HUES64 (cell line): ENCODE data around the gene TNNI3. TPM values are rescaled to one million over a fixed set of nuclear protein-coding genes. Genes with fewer than 3 reads are reported as not detected.
"Not testable (repeated sequence)": the region's sequence is repeated elsewhere in the genome, so short reads cannot be mapped to it uniquely, and the experiment has no call there.

Experiments
- H3K27ac ChIP-seq: 2 replicates; pipeline ENCODE4 v1.7.0; 2013; ENCODE audit warnings: low read depth, low read length, inconsistent platforms
- H3K27me3 ChIP-seq: 2 replicates; pipeline ENCODE4 v1.6.1; 2013; ENCODE audit warnings: mild to moderate bottlenecking, low read length; ENCODE audit not compliant: insufficient read depth
- H3K36me3 ChIP-seq: 2 replicates; pipeline ENCODE4 v1.6.1; 2013; ENCODE audit warnings: mild to moderate bottlenecking, low read length; ENCODE audit not compliant: insufficient read depth
- H3K4me1 ChIP-seq: 2 replicates; pipeline ENCODE4 v1.6.1; 2013; ENCODE audit warnings: mild to moderate bottlenecking, low read length, moderate library complexity; ENCODE audit not compliant: insufficient read depth
- H3K4me3 ChIP-seq: 2 replicates; pipeline ENCODE4 v1.5.1; 2013; ENCODE audit warnings: mild to moderate bottlenecking, low read length, moderate library complexity
- H3K9ac ChIP-seq: 2 replicates; pipeline ENCODE4 v1.6.1; 2013; ENCODE audit warnings: mild to moderate bottlenecking, low read depth, low read length
- H3K9me3 ChIP-seq: 2 replicates; pipeline ENCODE4 v1.6.1; 2013; ENCODE audit warnings: low read depth, low read length; ENCODE audit not compliant: insufficient read depth
- WGBS: fragments of 150-250, 120-280 bp; methylation state at CpG from one replicate; pipeline ENCODE4 v1.1.7; 2013; ENCODE audit warnings: missing lambda C conversion rate; 5-methylcytosine and 5-hydroxymethylcytosine counted together
- polyA plus RNA-seq, 2 experiments: library from polyadenylated mRNA; stranded (reverse); fragments of 50-300 nt; gene quantifications; one replicate each; pipeline ENCODE4 v1.2.3, GENCODE V29; 2013

TNNI3 gene
- polyA plus RNA-seq (2013, experiment 1 of 2), result 11.6 TPM
- 20.9 TPM for polyA plus RNA-seq (2013, experiment 2 of 2)

- Histone ChIP-seq H3K4me3 (peak within 1 kb of the TSS; percentile 54), H3K27ac (no peak within 1 kb of the TSS), H3K36me3 (peaks cover 9% of the 10 kb centered on the region; the same call in 1 of the 2 replicates), H3K27me3 (peaks cover 11% of the 10 kb centered on the region; the same call in 1 of the 2 replicates), H3K9ac (peak within 1 kb of the TSS; percentile 5; the same call in 1 of the 2 replicates), H3K9me3 (no peaks in the 10 kb centered on the region), H3K4me1 (peaks cover 15% of the 10 kb centered on the region)
- 80% methylated on average over 39 of the region's 39 CpGs for WGBS
Observed at GRCh38 chr19:55157064-55157908, at the start of gene TNNI3. TNNI3 (minus strand) TSS chr19:55157732; CDS start chr19:55157589, 143 bp downstream.

GRCh38 chr19:55206664-55207500, 49.4 kb upstream of the TNNI3 start:
- H3K27me3 ChIP-seq, result no peaks in the 10 kb centered on the region
- H3K9ac ChIP-seq, result no peak overlapping the region
- 36% methylated on average over 29 of the region's 29 CpGs for WGBS
- H3K36me3 ChIP-seq, result no peaks in the 10 kb centered on the region
- no peaks in the 10 kb centered on the region for H3K4me1 ChIP-seq
- H3K9me3 ChIP-seq, result no peaks in the 10 kb centered on the region
- H3K27ac ChIP-seq, result no peak overlapping the region
- peak overlapping the region; percentile 40 for H3K4me3 ChIP-seq

GRCh38 chr19:55202199-55202598, 44.7 kb upstream of the TNNI3 start:
- 83% methylated on average over 7 of the region's 10 CpGs for WGBS
- H3K36me3 ChIP-seq, H3K27ac ChIP-seq, H3K4me3 ChIP-seq, H3K9ac ChIP-seq, H3K27me3 ChIP-seq, H3K4me1 ChIP-seq, H3K9me3 ChIP-seq: not testable (repeated sequence)

- Histone ChIP-seq H3K27me3 (no peaks in the 10 kb centered on the region), H3K4me1 (no peaks in the 10 kb centered on the region), H3K27ac (no peak overlapping the region), H3K4me3 (no peak overlapping the region), H3K9me3 (no peaks in the 10 kb centered on the region), H3K9ac (no peak overlapping the region), H3K36me3 (no peaks in the 10 kb centered on the region)
- 80% methylated on average over 5 of the region's 5 CpGs for WGBS
Observed at GRCh38 chr19:55199620-55200204, 42.2 kb upstream of the TNNI3 start.

GRCh38 chr19:55198651-55199050, 41.1 kb upstream of the TNNI3 start:
- no peaks in the 10 kb centered on the region for H3K36me3 ChIP-seq
- H3K27me3 ChIP-seq, result no peaks in the 10 kb centered on the region
- H3K27ac ChIP-seq, result no peak overlapping the region
- H3K4me1 ChIP-seq, result no peaks in the 10 kb centered on the region
- no peak overlapping the region for H3K4me3 ChIP-seq
- H3K9ac ChIP-seq, result no peak overlapping the region
- no peaks in the 10 kb centered on the region for H3K9me3 ChIP-seq
- 75% methylated on average over 5 of the region's 5 CpGs for WGBS

- WGBS, result 97% methylated on average over 2 of the region's 4 CpGs
- Histone ChIP-seq H3K4me3 (no peak overlapping the region), H3K4me1 (no peaks in the 10 kb centered on the region), H3K9me3 (no peaks in the 10 kb centered on the region), H3K36me3 (no peaks in the 10 kb centered on the region), H3K27me3 (no peaks in the 10 kb centered on the region), H3K9ac (no peak overlapping the region), H3K27ac (no peak overlapping the region)
Observed at GRCh38 chr19:55197528-55197927, 40.0 kb upstream of the TNNI3 start.

GRCh38 chr19:55196803-55197202, 39.3 kb upstream of the TNNI3 start:
- Histone ChIP-seq H3K9me3 (no peaks in the 10 kb centered on the region), H3K4me1 (no peaks in the 10 kb centered on the region), H3K27ac (no peak overlapping the region), H3K36me3 (no peaks in the 10 kb centered on the region), H3K27me3 (peaks cover under 1% of the 10 kb centered on the region; the same call in 1 of the 2 replicates), H3K4me3 (no peak overlapping the region), H3K9ac (no peak overlapping the region)
- 91% methylated on average over 10 of the region's 10 CpGs for WGBS

- no peaks in the 10 kb centered on the region for H3K36me3 ChIP-seq
- H3K4me3 ChIP-seq, result no peak overlapping the region
- 88% methylated on average over 12 of the region's 12 CpGs for WGBS
- no peak overlapping the region for H3K27ac ChIP-seq
- H3K4me1 ChIP-seq, result no peaks in the 10 kb centered on the region
- H3K9me3 ChIP-seq, result no peaks in the 10 kb centered on the region
- H3K9ac ChIP-seq, result no peak overlapping the region
- peaks cover 3% of the 10 kb centered on the region; the same call in 1 of the 2 replicates for H3K27me3 ChIP-seq
Observed at GRCh38 chr19:55193481-55193880, 35.9 kb upstream of the TNNI3 start.

- Histone ChIP-seq H3K9ac (no peak overlapping the region), H3K4me1 (no peaks in the 10 kb centered on the region)
- WGBS, result 72% methylated on average over 14 of the region's 15 CpGs
Observed at GRCh38 chr19:55189403-55189835, 31.9 kb upstream of the TNNI3 start.

GRCh38 chr19:55188625-55189024, 31.1 kb upstream of the TNNI3 start:
- Histone ChIP-seq H3K4me1 (no peaks in the 10 kb centered on the region), H3K9ac (no peak overlapping the region), H3K27me3 (peaks cover 3% of the 10 kb centered on the region; the same call in 1 of the 2 replicates), H3K27ac (no peak overlapping the region), H3K4me3 (no peak overlapping the region), H3K9me3 (no peaks in the 10 kb centered on the region), H3K36me3 (no peaks in the 10 kb centered on the region)
- 79% methylated on average over 8 of the region's 8 CpGs for WGBS

More at GRCh38 chr19:55189403-55189835, 31.9 kb upstream of the TNNI3 start:
- Histone ChIP-seq H3K9me3 (no peaks in the 10 kb centered on the region), H3K36me3 (no peaks in the 10 kb centered on the region), H3K4me3 (no peak overlapping the region), H3K27me3 (peaks cover 3% of the 10 kb centered on the region; the same call in 1 of the 2 replicates), H3K27ac (no peak overlapping the region)
